Keratinocyte (primary cell): Measurements from ENCODE around the gene GPANK1. TPM values are rescaled to one million over a fixed set of nuclear protein-coding genes. Genes with fewer than 3 reads are reported as not detected.

Experiments
- DNase-seq: peaks from one replicate; pipeline ENCODE4 v3.0.0-alpha.2; 2011; ENCODE audit warnings: low read depth, missing footprints, low spot score
- FAIRE-seq: peaks from 2 replicates; lab custom pipeline; 2011; peaks lifted over from hg19 to GRCh38; lab: Jason Lieb, UNC
- H2AFZ ChIP-seq: 2 replicates; pipeline ENCODE4 v1.6.0; 2012; ENCODE audit warnings: low read length, control low read depth, inconsistent platforms; ENCODE audit not compliant: control insufficient read depth
- H3K27ac ChIP-seq: 2 replicates; pipeline ENCODE4 v1.5.1; 2011; ENCODE audit warnings: low read length; ENCODE audit not compliant: control insufficient read depth, insufficient read depth
- H3K27me3 ChIP-seq: 3 replicates; pipeline ENCODE4 v1.6.0; 2011; ENCODE audit warnings: low read length; ENCODE audit not compliant: control insufficient read depth, insufficient read depth; ENCODE audit errors: extremely low read depth
- H3K36me3 ChIP-seq, 2 experiments: 2 replicates in 1 of 2; 3 replicates in 1 of 2; pipeline ENCODE4 v1.5.1; 2011; ENCODE audit warnings: low read length in 2 of 2, mild to moderate bottlenecking in 1 of 2; ENCODE audit not compliant: control insufficient read depth in 2 of 2, insufficient read depth in 2 of 2; ENCODE audit errors: extremely low read depth in 1 of 2
- H3K4me1 ChIP-seq: 3 replicates; pipeline ENCODE4 v1.5.1; 2011; ENCODE audit warnings: low read length; ENCODE audit not compliant: control insufficient read depth, insufficient read depth; ENCODE audit errors: extremely low read depth
- H3K4me2 ChIP-seq: 3 replicates; pipeline ENCODE4 v1.6.0; 2011; ENCODE audit warnings: low read depth, low read length; ENCODE audit not compliant: control insufficient read depth, insufficient read depth; ENCODE audit errors: extremely low read depth
- H3K4me3 ChIP-seq, 3 experiments: fragments of 200-600 bp in 1 of 3; sonication (generic) in 1 of 3; 2 replicates in 2 of 3; 3 replicates in 1 of 3; pipeline ENCODE4 v1.5.1; 2011 to 2016; ENCODE audit warnings: low read length in 3 of 3, mild to moderate bottlenecking in 3 of 3, control low read depth in 2 of 3, inconsistent platforms in 1 of 3, low read depth in 1 of 3, mixed read lengths in 1 of 3, mixed run types in 1 of 3, moderate library complexity in 1 of 3; ENCODE audit not compliant: control insufficient read depth in 2 of 3, insufficient read depth in 2 of 3; ENCODE audit errors: extremely low read depth in 1 of 3
- H3K79me2 ChIP-seq: 2 replicates; pipeline ENCODE4 v1.6.0; 2012; ENCODE audit warnings: low read length; ENCODE audit not compliant: control insufficient read depth, insufficient read depth
- H3K9ac ChIP-seq: 3 replicates; pipeline ENCODE4 v1.6.0; 2011; ENCODE audit warnings: low read length; ENCODE audit not compliant: control insufficient read depth, insufficient read depth; ENCODE audit errors: extremely low read depth
- H3K9me1 ChIP-seq: 3 replicates; pipeline ENCODE4 v1.6.0; 2011; ENCODE audit warnings: low read length; ENCODE audit not compliant: control insufficient read depth, insufficient read depth; ENCODE audit errors: extremely low read depth
- H3K9me3 ChIP-seq: 2 replicates; pipeline ENCODE4 v1.5.1; 2012; ENCODE audit warnings: low read depth, low read length; ENCODE audit not compliant: control insufficient read depth
- H4K20me1 ChIP-seq: 3 replicates; pipeline ENCODE4 v1.6.0; 2011; ENCODE audit warnings: low read length; ENCODE audit not compliant: control insufficient read depth, insufficient read depth; ENCODE audit errors: extremely low read depth
- CTCF ChIP-seq, 3 experiments: IDR thresholded peaks in 1 of 3; conservative IDR thresholded peaks in 1 of 3; optimal IDR thresholded peaks in 1 of 3; 2 replicates in 2 of 3; 3 replicates in 1 of 3; pipeline versions ENCODE3 to v1.5.1; 2011; ENCODE audit warnings: low read length in 3 of 3, mild to moderate bottlenecking in 3 of 3, moderate library complexity in 2 of 3, control low read depth in 1 of 3, inconsistent platforms in 1 of 3; ENCODE audit not compliant: insufficient read depth in 2 of 3; ENCODE audit errors: extremely low read depth in 1 of 3
- EZH2 ChIP-seq: IDR thresholded peaks from one replicate; pipeline ENCODE4 v1.6.1; 2012; ENCODE audit warnings: inconsistent platforms, mild to moderate bottlenecking, low read length, moderate library complexity
- dilution Hi-C: fragments of 300-500 bp; cut with MboI; formaldehyde crosslinking; loops from one replicate; pipeline ENCODE4 v1.7.0; 2020; ENCODE audit warnings: low sequenced_read_pairs; ENCODE audit not compliant: extremely low pct_ligation_motif_present
- polyA plus RNA-seq, 5 experiments: library from polyadenylated mRNA; depleted of rRNA in 3 of 5; stranded (reverse) in 3 of 5; stranded (forward) in 1 of 5; unstranded in 1 of 5; fragments of >200 nt; gene quantifications; 1 replicate in 1 of 5; 2 replicates in 3 of 5; 3 replicates in 1 of 5; pipeline versions ENCODE4 v1.2.1 to v1.2.3, GENCODE V29; 2011 to 2012; ENCODE audit warnings: missing spikeins in 2 of 5, low read depth in 1 of 5, low replicate concordance in 1 of 5

Gene GPANK1
- polyA plus RNA-seq, 1 donor (not counting 4 experiments of a cell fraction or from before 2014, with no cell fraction given), result 10.0 TPM

GRCh38 chr6:31645325-31645724 lies 19.5 kb downstream of the GPANK1 start:
- Histone ChIP-seq H2AFZ (no peak overlapping the region), H4K20me1 (peaks cover 4% of the 10 kb centered on the region), H3K4me2 (no peak overlapping the region), H3K4me3 (no peak overlapping the region), H3K27me3 (no peaks in the 10 kb centered on the region), H3K9me1 (no peaks in the 10 kb centered on the region), H3K36me3 (peaks cover 48 to 68% of the 10 kb centered on the region in 2 experiments), H3K9me3 (no peaks in the 10 kb centered on the region), H3K9ac (no peak overlapping the region), H3K79me2 (peaks cover 19% of the 10 kb centered on the region), H3K27ac (no peak overlapping the region), H3K4me1 (no peaks in the 10 kb centered on the region)
- dilution Hi-C loops, result no loop called here
- FAIRE-seq (no peak), DNase-seq (no peak)
- TF ChIP-seq EZH2 (no peak), CTCF (optimal IDR thresholded peaks at IDR 0.05 in 1 of 3, IDR thresholded peaks at IDR 0.05 in 1 of 3, conservative IDR thresholded peaks at IDR 0.05 in 1 of 3; ENCODE audit: extremely low read depth in 1 of 3, insufficient read depth in 2 of 3, low read length in 3 of 3) (no peak)

DNA sequence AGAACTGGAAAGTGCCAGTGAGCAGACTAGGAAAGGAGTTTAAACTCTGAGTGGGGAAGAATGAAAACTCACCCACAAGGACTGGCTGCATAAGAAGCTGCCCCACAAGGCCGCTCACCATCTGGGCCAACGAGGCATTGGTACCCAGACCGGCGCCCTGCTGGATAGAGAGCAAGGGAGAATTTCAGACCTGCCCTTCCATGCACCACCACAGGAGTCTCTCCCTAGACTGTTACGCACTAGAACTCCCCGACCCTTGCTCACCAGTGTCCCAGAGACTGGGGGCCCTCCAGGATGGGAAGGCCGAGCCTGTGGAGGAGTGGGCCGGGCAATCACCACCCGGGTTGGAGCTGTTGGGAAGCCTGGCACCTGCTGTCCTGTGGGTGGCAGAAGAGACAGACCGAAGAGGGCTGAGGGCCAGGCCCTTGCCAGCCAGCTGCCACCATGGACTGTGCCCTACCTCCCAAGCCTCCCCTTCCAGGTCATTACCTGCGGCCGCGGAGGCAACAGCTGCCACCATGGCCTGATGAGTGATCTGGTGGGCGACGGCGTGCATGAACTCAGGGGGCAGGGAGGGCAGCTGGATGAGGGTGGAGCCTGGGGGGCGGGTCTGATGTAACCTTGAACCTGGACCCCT lies 20.9 kb downstream of the GPANK1 start:
- no peak overlapping the region for H3K4me3 ChIP-seq
- H2AFZ ChIP-seq, result no peak overlapping the region
- H3K4me2 ChIP-seq, result no peak overlapping the region
- dilution Hi-C loops, result no loop called here
- no peaks in the 10 kb centered on the region for H3K9me3 ChIP-seq
- no peak for FAIRE-seq
- H3K36me3 ChIP-seq, result peaks cover 45 to 65% of the 10 kb centered on the region in 2 experiments
- H3K27ac ChIP-seq, result no peak overlapping the region
- H3K79me2 ChIP-seq, result peaks cover 5% of the 10 kb centered on the region
- H4K20me1 ChIP-seq, result no peaks in the 10 kb centered on the region
- no peak for DNase-seq
- H3K9ac ChIP-seq, result no peak overlapping the region
- TF ChIP-seq EZH2, result no peak
- no peak for TF ChIP-seq CTCF (optimal IDR thresholded peaks at IDR 0.05 in 1 of 3, IDR thresholded peaks at IDR 0.05 in 1 of 3, conservative IDR thresholded peaks at IDR 0.05 in 1 of 3; ENCODE audit: extremely low read depth in 1 of 3, insufficient read depth in 2 of 3, low read length in 3 of 3)
- no peaks in the 10 kb centered on the region for H3K9me1 ChIP-seq
- H3K27me3 ChIP-seq, result no peaks in the 10 kb centered on the region
- no peaks in the 10 kb centered on the region for H3K4me1 ChIP-seq
